Activated CD4-positive, alpha-beta T cell treated with anti-CD3 and anti-CD28 coated beads, Interleukin-2, Interleukin-6, amounts not matched to agents 100 ng/mL and 50 ng/mL, durations not matched to agents 16 hours and 8 hours (primary cell): Measurements from ENCODE around the gene RAB40B.
A peak's percentile ranks its signal among the peaks of the same experiment; 100 is the strongest.

Experiments used
- DNase-seq: peaks from one replicate; pipeline ENCODE4 v3.0.0-alpha.2; 2020

RAB40B gene

GRCh38 chr17:82648165-82648668, 50.3 kb downstream of the RAB40B start, which contains the start of gene WDR45B:
WDR45B (minus strand) TSS chr17:82648444; CDS start chr17:82648340, 104 bp downstream.
- DNase-seq, result peak; percentile 93

DNA sequence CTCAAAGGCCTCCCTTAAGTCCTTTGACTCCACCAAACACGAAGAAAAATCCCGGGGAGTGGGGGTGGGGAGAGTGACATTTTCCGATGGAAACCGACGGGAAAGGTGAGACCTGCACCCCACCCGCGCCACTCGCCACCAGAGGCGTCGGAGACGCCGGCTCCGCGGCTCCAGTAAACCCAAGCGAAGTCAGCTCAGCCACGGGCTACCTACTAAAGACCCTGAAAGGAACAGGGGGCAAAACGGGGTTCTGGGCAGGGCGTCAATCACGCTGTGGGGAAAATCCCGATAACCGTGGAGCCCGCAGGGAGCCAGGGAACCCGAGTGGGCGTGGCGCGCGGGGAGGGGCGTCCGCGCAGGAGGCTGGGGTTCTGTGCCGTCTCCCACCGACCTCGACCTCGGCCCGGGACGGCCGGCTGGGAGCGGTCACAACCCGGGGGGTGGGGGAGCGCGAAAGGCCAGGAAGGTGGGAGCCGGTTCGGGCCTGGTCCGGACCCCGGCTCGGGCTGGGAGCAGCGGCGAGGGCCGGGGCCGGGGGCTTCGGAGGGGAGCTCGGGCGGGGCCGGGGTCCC, 50.8 kb downstream of the RAB40B start:
- DNase-seq, result peak; percentile 32

DNA sequence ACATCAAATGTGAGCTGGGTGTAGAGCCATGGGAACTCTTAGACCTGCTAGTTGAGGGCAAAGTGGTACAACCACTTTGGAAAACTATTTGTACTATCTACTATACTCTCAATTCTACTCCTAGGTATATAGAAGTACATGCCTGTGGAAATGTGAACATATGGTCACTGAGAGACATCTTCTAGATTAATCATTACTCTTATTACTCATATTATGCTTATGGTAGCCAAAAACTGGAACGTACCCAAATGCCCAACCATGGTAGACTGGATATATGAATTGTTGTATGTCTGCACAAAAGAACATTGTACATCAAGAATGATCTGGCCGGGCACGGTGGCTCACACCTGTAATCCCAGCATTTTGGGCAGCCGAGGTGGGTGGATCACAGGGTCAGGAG, 53.0 kb downstream of the RAB40B start:
- DNase-seq, result no peak

GRCh38 chr17:82644148-82644547, 54.4 kb downstream of the RAB40B start:
- DNase-seq, result no peak

GRCh38 chr17:82642022-82642421, 56.5 kb downstream of the RAB40B start:
- no peak for DNase-seq

GRCh38 chr17:82640036-82640435, 58.5 kb downstream of the RAB40B start:
- DNase-seq, result no peak

GRCh38 chr17:82639628-82640027, 58.9 kb downstream of the RAB40B start:
- no peak for DNase-seq

- DNase-seq, result no peak
Measured at GRCh38 chr17:82638183-82638773, 60.2 kb downstream of the RAB40B start.

DNA sequence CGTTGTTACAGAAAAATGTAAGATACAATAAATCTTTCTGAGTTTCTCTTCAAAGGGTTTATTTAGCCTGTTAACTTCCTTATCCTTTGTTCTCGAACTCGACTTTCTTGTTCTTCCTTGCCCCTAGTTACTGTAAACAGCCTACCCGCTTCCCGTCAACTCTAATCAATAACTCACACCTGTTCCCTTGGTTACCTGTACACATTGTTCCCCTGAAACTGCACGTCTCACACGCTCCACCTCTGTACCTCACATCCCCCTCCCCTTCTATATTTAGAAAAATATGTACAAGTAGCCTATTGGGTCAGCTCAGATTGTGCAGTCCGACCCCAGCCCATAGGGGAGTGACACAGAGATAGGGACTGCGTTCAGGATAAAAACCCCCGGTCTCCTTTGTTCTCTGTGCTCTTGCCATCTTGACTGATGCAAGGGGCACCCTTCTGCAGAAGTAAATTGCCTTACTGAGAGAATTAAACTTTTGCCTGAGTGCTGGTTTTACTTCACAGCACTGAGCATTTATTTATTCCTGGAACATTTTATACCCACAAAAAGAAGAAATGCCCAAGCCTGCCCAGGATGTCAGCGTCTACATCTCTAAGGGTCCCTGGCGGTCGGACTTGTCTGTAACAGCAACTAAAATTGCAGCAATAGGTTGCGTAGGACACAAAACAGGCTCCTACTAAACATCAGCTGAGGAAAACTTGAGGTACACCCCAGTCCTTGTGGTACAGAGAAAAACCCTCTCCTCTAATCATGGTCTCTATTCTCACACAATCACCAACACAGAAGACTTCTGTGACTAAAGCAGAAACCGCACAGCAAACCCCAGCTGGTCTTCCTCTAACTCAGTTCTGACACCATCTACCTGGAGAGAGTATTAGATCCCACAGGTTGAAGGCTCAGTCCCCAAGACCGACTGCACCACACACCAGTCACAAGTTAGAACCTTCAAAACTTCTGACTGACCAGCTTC, 61.6 kb downstream of the RAB40B start:
- DNase-seq, result no peak

DNA sequence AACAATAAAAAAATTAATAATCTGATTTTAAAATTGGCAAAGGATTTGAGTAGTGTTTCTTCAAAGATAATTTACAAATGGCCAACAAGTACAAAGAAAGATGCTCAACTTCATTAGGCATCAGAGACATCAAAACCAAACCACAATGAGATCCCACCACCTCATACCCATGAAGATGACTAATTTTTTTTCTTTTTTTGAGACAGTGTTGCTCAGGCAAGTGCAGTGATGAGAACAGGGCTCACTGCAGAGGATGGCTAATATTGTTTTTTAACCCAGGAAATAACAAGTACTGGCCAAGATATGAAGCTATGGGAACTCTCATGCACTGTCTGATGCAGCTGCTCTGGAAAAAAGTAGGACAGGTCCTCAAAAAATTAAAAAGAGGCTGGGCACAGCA, 65.2 kb downstream of the RAB40B start:
- peak; percentile 40 for DNase-seq

DNA sequence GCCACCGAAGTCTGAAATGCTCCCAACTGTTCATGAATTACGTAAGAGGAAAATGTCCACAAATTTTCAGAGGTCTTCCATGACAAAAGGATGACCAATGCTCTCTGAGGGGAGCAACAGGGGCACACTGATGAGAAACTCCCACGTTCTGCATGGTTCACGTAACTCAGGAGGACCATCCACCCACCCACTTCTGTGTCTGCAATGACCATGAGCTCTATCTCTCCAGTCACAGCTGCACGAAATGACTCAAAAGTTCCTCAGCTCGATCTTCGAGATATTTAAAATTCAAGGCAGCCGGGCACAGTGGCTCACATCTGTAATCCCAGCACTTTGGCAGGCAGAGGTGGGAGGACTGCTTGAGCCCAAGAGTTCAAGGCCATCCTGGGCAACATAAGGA, 66.0 kb downstream of the RAB40B start:
- DNase-seq, result no peak

DNA sequence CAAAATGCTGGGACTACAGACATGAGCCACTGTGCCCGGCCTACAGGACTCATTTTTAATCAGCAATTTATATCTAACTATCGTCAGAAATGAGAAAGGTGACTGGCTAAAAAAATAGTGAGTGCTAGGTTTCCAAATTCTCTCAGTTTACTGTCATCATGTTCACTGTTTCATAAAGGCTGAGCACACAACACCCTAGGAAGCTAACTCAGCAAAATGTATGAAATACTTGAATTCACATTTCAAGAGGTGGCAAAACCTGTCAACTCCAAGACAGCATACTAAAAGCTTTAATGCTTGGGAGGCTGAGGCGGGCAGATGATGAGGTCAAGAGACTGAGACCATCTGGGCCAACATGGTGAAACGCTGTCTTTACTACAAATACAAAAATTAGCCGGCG, 67.0 kb downstream of the RAB40B start:
- no peak for DNase-seq

DNA sequence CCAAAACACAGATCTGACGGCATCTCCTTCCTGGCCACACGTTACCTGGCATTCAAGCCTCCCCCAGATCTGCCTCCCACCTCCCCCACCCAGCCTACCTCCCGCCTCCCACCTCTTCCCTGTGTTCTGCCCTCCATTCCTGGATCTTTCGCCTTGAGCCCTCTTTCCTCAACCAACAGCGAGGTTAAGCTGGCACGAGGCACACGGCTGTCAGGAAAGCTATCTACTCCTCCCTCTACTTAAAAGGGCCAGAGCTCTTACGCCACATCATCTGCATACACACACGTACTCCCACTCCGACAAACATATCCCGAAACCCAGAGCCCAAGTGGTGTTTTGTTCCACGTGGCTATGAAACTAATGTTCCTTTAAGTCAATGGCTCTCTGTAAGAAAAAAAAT, 68.3 kb downstream of the RAB40B start:
- DNase-seq, result no peak

- no peak for DNase-seq
Measured at GRCh38 chr17:82629748-82630147, 68.8 kb downstream of the RAB40B start.

- no peak for DNase-seq
Measured at GRCh38 chr17:82627405-82627804, 71.1 kb downstream of the RAB40B start.

DNA sequence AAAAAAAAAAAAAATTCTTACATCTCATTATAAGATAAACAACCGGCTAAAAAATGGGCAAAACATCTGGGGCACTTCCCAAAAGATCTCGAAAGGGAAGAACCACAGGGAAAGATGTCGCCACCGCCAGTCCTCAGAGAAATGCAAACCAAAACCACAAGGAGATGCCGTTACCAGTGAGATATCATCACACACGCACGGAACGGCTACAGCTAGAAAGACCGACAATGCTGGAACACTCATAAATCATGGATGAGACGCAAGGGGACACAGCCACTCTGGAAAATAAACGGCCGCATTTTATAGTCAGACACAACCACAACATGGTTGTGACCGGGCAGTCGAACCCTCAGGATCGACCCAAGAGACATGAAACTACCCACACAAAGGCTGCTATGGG, 74.8 kb downstream of the RAB40B start:
- no peak for DNase-seq

DNA sequence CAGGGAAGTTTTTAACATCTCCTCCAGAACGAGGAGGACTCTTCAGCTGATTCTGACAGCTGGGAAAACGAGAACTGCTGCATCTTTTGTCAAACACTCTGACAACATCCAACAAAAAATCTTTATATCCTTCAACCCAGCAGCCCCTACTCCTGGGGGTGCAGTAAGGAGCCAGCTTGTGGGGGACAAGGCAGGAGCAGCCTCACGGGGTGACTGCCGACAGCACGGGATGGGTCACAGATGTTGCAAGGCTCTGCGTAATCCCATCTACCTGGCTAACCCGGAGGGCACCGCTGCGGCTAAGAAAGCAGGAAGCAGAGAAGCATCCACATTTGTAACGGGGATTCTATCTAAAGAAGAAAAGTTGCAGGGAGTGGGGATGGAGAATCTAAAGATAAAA, 78.9 kb downstream of the RAB40B start:
- no peak for DNase-seq

DNA sequence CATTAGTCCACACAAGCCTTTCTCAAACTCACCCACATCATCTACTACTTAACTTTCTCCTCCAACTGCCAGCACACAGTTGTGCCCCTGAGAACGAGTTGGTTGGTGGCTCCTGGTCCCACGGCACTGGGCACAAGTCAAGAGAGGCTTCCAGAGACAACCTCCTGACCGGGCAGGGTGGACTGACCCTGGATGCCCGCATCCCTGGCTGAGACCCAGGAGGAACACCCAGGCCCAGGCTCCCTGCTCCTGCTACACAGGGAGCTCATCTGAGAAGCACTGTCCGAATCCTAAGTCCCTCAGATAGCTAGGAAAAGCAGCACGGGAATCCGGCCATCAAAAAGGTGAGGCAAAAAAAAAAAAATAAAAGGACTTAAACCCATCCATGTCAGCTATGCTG, 79.3 kb downstream of the RAB40B start:
- no peak for DNase-seq

DNA sequence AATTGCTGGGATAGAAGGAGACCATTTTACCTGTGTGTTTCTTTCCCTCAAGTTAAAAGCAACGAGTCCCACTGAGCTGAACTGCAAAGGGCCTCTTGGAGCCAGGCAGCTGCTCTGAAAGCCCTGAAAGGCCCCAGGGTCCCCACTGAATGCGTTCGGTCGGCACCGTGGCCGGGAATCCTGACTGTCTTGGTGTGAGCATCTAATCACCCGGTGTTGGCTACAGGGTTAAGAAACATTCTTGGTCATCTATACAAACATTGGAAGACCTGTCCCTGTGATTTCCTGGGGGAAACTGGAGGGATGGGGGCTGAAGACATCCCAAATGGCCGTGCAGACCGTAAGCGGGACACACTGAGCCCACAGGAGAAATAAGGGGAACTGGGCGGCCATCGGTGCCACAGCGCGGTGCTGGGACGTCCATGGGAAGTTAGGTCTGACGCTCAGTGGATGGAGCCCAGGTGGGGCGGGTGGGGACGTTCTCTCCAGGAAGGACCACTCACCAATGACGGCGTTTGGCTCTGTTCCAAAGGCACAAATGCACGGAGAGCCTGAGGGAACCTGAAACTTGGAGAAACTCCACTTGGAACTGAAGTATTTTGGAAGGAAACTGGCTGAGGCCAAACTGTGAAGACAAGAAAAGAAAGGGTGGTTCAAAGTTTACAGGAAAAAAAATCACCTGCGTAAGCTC, 82.3 kb downstream of the RAB40B start:
- no peak for DNase-seq

GRCh38 chr17:82615084-82616020, 83.1 kb downstream of the RAB40B start:
- no peak for DNase-seq

- no peak for DNase-seq
Measured at GRCh38 chr17:82614095-82614631, 84.3 kb downstream of the RAB40B start.
